H54 (cell line): Measurements from ENCODE around the gene EBF3.

ENCODE experiments used
- DNase-seq: peaks from one replicate; pipeline ENCODE4 v3.0.0; 2011; ENCODE audit warnings: low spot score, mixed read lengths; ENCODE audit not compliant: insufficient read length
- FAIRE-seq: peaks from 3 replicates; lab custom pipeline; 2011; peaks lifted over from hg19 to GRCh38; lab: Jason Lieb, UNC
- POLR2A ChIP-seq: IDR thresholded peaks from 2 replicates; pipeline ENCODE4 v1.6.1; 2011; ENCODE audit warnings: low read depth, mild to moderate bottlenecking, low read length

The EBF3 gene

DNA sequence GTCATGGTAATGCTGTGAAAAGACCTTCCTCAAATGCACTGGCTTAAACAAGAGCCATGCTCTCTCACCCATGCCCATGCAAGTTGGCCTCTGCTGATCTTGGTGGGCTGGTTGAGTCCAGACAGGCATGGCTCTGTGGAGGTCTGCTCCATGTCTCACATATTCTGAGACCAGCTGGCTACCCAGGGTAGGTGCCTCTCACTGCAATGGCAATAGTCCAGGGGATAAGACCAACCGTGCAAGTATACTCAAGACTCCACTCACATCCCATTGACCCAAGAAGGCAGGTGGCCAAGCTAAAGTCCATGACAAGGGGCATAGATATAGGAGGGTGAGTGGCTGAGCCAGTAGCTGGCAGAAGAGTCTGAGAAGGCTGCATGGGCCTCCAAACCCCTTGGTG lies 14.2 kb upstream of the EBF3 start:
- DNase-seq (no peak), FAIRE-seq (no peak)
- TF ChIP-seq POLR2A: no peak

DNA sequence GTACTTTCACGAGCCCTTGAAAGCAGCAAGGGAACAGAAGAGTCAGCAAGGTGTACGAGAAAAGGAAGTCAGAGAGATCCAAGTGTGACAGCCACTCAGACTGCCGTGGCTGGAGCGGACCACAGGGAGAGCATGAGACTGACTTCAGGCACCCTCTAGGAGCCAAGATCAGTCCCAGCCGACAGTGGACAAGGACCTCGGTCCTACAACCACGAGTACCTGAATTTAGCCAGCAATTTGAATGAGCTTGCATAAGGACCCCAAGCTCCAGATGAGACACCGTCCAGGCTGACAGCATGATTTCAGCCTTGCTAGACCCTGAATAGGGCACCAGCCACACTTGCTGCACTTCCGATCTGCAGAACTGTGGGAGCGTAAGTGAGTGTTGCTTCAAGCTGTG lies 13.7 kb upstream of the EBF3 start:
- TF ChIP-seq POLR2A: no peak
- FAIRE-seq (no peak), DNase-seq (no peak)

DNA sequence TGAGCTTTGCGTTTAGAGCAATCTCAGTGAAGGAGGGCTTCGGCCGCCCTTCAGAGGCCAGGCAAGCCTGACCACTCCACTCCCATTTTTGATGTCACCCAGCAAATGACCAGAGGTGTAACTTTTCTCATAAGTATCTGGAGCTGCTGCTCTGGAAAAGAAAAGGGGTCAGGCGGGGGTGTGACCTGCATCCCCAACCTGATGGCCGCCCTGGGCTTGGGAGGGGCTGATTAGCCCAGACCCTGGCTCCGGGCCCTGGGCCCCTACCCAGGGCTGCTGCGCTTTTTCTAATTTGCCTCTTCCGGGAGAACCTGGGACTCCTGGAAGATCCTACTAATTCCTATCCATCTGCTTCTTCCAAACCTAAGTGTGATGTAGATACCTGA lies 9.6 kb upstream of the EBF3 start:
- no peak for DNase-seq
- no peak for FAIRE-seq
- TF ChIP-seq POLR2A: no peak

- no peak for TF ChIP-seq POLR2A
- FAIRE-seq: no peak
- no peak for DNase-seq
Measured at GRCh38 chr10:129972966-129973673, 9.0 kb upstream of the EBF3 start.

DNA sequence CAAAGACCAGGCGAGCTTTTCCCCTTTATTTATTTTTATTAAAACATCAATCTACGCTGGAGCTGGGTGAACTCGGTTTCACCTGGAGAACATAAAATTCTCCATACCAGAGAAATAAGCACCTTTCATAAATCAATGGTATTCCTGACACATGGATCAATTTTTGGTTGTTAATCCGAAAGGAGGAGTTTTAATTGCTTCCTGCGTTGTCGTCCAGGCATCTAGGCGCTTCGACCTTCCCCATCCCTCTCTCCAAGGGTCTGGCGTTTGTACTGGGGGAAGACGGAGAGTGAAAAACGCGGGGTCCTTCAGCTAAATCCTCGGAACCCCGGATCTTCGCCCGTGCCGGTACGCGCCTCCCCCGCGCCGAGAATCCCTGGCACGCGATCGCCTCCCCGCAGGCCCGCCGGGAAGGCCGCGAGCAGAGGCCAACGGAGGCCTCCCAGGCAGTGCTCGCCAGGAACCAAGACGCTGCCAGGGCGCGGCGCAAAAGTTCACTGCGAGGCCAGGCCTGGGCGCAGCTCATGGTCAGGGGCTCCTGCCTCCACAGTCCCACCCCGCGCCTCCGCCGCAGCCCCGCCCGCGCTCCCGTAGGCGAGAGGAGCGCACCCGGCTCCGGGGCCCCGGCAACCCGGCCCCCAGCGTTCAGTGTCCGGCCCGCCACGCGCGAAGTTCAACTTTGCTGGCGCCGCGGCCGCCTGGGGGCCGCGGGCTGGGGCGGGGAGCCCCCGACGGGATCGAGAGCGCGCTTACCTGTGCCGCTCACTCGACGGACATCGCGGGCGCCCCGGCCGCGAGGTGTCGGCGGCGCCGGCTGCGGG lies 8.3 kb upstream of the EBF3 start:
- no peak for TF ChIP-seq POLR2A
- DNase-seq: no peak
- FAIRE-seq: no peak

GRCh38 chr10:129971381-129972144 lies 7.5 kb upstream of the EBF3 start:
- DNase-seq (no peak), FAIRE-seq (no peak)
- TF ChIP-seq POLR2A: no peak

DNA sequence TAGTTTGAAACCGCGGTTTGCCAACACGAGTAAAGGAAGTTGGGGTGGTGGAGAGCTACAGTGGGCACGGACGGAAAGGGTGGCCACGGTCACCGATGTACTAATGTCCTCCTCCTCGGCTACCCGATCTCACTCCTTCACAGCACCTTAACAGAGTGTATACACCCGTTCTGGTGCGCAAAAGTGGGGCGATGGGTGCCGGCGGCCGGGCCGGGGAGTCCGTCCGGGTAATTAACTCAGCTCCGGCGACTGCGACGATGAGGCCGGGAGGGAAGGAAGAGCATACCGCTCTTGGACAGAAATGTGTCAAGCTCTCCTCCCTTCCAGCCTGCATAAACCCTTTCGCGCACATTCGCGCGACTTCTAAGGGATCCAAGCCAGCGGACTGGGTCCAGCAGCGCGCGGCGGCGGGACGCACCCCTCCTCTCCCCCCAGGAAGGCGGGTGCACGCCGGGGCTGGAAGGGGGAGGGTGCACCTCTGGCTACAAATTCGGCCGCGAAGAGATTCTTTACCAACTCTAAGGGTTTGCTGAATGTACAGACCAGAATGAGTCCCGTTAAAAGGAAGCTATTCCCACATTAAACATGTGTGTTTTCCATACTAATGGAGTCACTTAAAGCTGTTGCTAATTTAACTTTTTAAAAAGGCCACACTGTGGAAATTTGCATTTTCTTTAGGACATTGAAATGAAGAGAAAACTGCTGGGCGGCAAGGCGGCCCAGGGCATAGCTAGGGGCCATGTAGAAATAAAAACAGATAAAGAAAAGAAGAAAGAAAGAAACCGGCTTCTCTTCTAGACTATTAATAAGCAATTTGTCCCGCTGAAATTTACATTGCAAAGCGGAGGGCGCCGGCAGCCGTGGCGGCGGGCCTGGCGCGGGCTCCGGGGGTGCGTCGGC lies 6.6 kb upstream of the EBF3 start:
- TF ChIP-seq POLR2A: no peak
- DNase-seq: no peak
- FAIRE-seq: no peak

GRCh38 chr10:129969911-129970464 lies 5.9 kb upstream of the EBF3 start:
- FAIRE-seq (no peak), DNase-seq (no peak)
- TF ChIP-seq POLR2A: no peak

GRCh38 chr10:129969184-129969910 lies 5.3 kb upstream of the EBF3 start:
- TF ChIP-seq POLR2A: no peak
- no peak for DNase-seq
- FAIRE-seq: no peak

GRCh38 chr10:129968853-129969183 lies 4.7 kb upstream of the EBF3 start:
- DNase-seq (no peak), FAIRE-seq (no peak)
- TF ChIP-seq POLR2A: no peak

DNA sequence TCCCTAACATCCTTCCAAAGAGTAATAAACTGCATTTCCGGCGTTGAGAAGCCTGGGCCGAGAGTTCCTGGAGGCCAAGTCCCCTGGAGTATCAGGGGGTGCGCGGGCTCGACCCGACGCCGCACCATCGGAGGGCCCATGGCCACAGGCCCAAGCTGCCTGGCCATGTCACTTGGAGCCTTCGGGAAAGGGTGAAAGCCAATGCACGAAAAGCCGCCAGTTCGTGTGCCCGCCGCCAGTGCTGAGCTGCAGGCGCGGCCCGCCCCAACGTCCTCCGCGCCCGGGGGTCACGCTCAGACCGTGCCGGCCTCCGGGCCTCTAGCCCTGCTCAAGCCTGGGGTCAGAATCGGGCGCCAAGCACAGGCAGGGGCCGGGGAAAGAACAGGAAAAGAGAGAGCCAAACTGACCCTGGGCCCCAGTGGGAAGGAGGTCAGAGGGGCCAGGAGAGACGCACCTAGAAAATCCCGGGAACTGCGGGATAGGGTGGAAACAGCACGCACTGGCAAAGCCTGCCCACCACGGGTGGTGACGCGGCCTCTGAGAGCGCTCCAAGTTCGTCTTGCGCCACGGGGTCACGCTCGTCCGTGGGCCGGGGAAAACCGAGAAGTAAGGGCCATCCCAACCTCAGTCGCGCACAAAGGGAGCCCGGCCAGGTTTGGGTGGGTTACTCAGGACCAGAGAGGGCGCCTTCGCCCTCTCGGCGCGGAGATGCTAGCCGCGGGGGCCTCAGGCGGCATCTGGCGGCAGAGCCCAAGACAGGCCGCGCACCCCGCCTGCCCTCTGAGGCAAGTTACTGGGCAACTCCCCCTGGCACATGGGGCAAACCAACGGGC lies 4.2 kb upstream of the EBF3 start:
- DNase-seq: no peak
- FAIRE-seq: no peak
- no peak for TF ChIP-seq POLR2A

DNA sequence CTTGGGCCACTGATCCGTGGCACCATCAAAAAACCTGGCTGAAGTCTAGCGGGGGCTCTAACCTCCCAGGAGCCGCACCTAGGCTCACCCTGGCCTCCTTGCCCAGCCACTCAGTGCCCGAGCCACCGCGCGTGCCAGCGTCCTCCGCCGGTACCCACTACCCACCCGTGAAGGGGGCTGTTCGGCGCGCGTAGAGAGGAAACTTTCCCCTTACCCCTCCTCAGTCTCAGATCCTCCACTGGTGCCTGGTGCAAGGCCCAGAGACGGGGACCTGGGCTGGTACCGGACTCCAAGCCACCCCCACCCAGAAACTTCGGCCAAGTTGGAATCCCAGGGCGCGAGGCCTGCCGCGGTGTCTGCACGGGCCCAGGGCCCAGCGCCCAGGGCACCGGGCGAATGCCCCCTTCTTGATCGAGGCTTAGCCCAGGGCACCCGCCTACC lies 3.5 kb upstream of the EBF3 start:
- FAIRE-seq: no peak
- DNase-seq: no peak
- no peak for TF ChIP-seq POLR2A
